Stimulated activated CD4-positive, alpha-beta T cell treated with anti-CD3 and anti-CD28 coated beads, Interleukin-4, amount 100 ng/mL, for 48 hours (primary cell): ENCODE results near the gene CTSK.
"Not testable (repeated sequence)": the region's sequence is repeated elsewhere in the genome, so short reads cannot be mapped to it uniquely, and the experiment has no call there.

ENCODE experiments used
- DNase-seq, 2 donors: peaks; one replicate each; pipeline ENCODE4 v3.0.0-alpha.2; 2020; ENCODE audit warnings: low read depth in 2 of 2

The CTSK gene

GRCh38 chr1:150808121-150808520 lies at the start of gene CTSK:
TSS of gene CTSK (minus strand) at chr1:150808260. CDS start at chr1:150806805, 1,455 bp downstream.
- no peak for DNase-seq

- not testable (repeated sequence) for DNase-seq
Measured at GRCh38 chr1:150852734-150853133, 44.7 kb upstream of the CTSK start.

- DNase-seq: not testable (repeated sequence)
Measured at GRCh38 chr1:150850801-150851362, 42.8 kb upstream of the CTSK start.

GRCh38 chr1:150846473-150847146 lies 38.5 kb upstream of the CTSK start:
- DNase-seq: no peak

GRCh38 chr1:150843474-150843873 lies 35.4 kb upstream of the CTSK start:
- no peak for DNase-seq

GRCh38 chr1:150842964-150843363 lies 34.9 kb upstream of the CTSK start:
- DNase-seq: no peak

GRCh38 chr1:150842343-150842742 lies 34.3 kb upstream of the CTSK start:
- DNase-seq: no peak

- no peak for DNase-seq
Measured at GRCh38 chr1:150841626-150842025, 33.6 kb upstream of the CTSK start.

GRCh38 chr1:150840850-150841249 lies 32.8 kb upstream of the CTSK start:
- DNase-seq: not testable (repeated sequence)

- no peak for DNase-seq
Measured at GRCh38 chr1:150836129-150836773, 28.2 kb upstream of the CTSK start.

- not testable (repeated sequence) for DNase-seq
Measured at GRCh38 chr1:150833961-150834360, 25.9 kb upstream of the CTSK start.

- DNase-seq: no peak
Measured at GRCh38 chr1:150832597-150832996, 24.5 kb upstream of the CTSK start.

GRCh38 chr1:150829751-150830150 lies 21.7 kb upstream of the CTSK start:
- no peak for DNase-seq

- no peak for DNase-seq
Measured at GRCh38 chr1:150826299-150826698, 18.2 kb upstream of the CTSK start.

GRCh38 chr1:150820730-150821512 lies 12.9 kb upstream of the CTSK start:
- no peak for DNase-seq

GRCh38 chr1:150815871-150816270 lies 7.8 kb upstream of the CTSK start:
- DNase-seq: no peak

GRCh38 chr1:150813028-150813707 lies 5.1 kb upstream of the CTSK start:
- DNase-seq: peak; percentile 1 to 11

GRCh38 chr1:150810958-150811659 lies 3.0 kb upstream of the CTSK start:
- DNase-seq: no peak

- DNase-seq: no peak
Measured at GRCh38 chr1:150809651-150810050, 1.6 kb upstream of the CTSK start.

GRCh38 chr1:150808846-150809245 lies 786 bp upstream of the CTSK start:
- no peak for DNase-seq
